Cerebellar nuclear complex (tissue), 1 donor: ENCODE measurements around the gene SYNGR2.

Source experiments
- DNase-seq, 2 experiments: peaks; one replicate each; lab custom pipeline; 2025; lab: John Stamatoyannopoulos, UW

Gene SYNGR2

DNA sequence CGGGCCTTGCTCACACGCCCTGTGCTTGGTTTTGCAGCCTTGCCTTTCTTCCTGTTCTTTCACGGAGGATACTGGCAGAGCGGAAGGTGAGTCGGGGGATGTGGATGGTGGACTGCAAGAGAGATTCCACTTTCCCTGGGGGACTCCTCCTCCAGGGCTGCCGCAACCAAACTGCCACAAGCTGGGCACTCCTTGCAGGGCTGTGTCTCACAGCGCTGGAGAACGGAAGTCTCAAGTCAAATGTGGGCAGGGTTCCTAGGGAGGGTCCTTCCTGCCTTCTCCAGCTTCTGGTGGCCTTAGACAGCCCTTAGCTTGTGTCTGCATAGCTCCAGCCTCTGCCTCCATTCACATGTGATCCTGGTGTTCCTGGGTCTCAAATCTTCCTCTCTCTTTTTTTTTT is 34.3 kb downstream of the SYNGR2 start:
- DNase-seq: no peak

DNA sequence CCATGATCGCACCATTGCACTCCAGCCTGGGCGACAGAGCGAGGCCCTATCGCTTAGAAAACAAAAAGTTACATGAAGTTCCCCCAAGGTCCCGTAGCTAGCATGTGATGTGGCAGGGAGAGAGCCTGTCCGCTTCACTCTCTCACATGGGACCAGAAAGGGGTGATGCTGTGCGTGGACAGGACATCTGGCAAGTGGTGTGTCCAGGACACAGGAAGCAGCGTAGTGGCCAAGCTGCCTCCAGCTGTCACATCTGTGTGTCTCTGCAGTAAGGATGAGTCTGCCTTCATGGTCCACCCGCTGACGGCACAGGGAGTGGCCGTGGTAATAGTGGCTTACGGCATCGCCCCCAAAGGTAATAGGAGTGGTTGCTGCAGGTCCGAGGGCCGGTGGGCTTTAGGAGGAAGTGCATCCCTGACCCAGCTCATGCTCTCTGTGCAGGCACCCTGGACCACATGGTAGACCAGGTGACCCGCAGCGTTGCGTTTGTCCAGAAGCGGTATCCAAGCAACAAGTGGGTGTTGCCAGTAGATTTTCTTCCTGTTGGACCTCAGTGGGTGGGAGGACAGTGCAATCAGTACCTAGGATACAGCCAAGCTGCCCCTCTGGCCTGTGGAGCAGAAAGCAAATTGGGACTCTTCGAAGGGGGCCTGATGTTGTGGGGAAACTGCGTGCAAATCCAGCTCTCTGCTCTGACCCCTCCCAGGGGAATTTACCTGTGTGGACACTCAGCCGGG is 36.2 kb downstream of the SYNGR2 start:
- no peak for DNase-seq

DNA sequence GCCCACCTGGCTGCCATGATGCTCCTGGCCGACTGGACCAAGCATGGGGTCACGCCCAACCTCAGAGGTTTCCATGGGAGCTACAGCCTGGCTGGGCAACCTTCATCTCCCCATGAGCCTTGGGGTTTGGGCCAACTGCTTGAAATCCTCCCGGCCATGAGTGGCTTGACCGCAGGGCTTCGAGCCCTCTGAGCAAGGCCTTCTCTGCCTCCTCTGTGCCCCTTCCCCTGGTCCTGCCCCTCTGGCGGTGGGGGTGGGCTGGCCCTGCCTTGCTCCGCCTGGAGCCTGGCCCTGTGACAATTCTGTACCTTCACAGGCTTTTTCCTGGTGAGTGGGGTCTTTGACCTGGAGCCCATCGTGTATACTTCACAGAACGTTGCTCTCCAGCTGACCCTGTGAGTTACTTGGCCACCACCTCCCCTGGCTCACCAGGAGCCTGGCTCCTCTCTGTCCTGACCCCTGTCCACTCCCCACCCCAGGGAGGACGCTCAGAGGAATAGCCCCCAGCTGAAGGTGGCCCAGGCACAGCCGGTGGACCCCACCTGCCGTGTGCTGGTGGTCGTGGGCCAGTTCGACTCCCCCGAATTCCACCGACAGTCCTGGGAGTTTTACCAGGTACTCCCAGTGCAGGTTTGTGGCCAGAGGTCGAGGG is 36.9 kb downstream of the SYNGR2 start:
- no peak for DNase-seq

DNA sequence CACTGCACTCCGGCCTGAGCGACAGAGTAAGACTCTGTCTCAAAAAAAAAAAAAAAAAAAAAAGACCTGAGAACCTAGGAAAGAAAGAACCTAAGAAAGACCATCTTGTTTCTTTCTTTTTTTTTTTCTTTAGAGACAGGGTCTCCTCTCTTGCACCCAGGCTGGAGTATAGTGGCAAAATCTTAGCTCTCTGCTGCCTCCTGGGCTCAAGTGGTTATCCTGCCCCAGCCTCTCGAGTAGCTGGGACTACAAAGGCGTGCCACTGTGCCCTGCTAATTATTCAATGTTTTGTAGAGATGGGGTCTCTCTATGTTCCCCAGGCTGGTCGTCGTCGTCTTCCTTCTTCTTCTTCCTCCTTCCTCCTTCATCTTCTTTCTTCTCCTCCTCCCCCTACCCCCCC is 37.9 kb downstream of the SYNGR2 start:
- DNase-seq: no peak

DNA sequence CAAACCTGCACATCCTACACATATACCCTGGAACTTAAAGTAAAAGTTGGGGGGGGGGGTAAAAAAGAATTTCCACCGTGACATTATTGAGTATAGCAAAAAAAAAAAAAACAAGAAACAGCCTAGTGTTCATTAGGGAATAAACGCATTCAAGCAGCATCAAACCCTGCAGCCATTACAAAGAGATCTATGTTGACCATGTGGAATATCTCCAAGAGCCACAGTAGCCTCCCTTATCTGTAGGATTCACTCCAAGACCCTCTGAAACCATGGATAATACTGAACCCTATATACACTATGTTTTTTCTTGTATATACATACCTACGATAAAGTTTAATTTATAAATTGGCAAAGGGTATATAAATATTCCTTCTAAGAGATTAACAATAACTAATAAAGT is 40.1 kb downstream of the SYNGR2 start:
- no peak for DNase-seq

DNA sequence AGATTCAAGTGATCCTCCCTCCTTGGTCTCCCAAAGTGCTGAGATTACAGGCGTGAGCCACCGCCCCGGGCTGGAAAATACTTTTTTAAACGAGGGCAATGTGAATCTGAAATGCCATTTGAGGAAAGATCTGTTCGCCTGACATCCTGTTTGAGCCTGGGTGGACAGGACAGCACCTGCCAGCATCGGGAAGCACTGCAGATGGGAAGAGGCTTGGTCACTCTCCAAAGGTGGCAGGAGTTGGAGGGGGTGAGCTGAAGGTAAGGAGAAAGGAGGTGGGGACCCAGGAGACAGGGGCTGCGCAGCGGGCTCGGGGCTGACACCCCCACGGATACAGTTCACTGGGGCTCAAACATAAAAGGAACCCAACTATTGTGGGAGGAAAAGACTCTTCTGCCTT is 41.7 kb downstream of the SYNGR2 start:
- peak in 1 of 2 experiments; percentile 22 for DNase-seq

DNA sequence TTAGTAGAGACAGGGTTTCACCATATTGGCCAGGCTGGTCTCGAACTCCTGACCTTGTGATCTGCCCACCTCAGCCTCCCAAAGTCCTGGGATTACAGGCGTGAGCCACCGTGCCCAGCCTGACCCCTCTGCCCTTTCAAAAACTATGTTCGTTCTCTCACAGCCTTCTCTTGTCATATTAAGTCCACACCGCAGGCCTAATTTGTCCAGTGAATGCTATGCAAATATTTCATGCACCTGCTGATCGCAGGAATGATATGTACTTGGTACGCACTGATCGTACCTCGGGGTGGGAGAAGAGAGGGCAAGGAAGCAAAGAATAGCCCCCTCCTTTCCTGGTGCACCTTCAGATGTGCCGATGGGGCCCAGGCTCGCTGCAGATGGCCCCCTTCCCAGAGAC is 42.7 kb downstream of the SYNGR2 start:
- no peak for DNase-seq

DNA sequence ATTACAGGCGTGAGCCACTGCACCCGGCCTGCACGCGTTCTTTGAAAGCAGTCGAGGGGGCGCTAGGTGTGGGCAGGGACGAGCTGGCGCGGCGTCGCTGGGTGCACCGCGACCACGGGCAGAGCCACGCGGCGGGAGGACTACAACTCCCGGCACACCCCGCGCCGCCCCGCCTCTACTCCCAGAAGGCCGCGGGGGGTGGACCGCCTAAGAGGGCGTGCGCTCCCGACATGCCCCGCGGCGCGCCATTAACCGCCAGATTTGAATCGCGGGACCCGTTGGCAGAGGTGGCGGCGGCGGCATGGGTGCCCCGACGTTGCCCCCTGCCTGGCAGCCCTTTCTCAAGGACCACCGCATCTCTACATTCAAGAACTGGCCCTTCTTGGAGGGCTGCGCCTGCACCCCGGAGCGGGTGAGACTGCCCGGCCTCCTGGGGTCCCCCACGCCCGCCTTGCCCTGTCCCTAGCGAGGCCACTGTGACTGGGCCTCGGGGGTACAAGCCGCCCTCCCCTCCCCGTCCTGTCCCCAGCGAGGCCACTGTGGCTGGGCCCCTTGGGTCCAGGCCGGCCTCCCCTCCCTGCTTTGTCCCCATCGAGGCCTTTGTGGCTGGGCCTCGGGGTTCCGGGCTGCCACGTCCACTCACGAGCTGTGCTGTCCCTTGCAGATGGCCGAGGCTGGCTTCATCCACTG is 45.8 kb downstream of the SYNGR2 start, which contains the start of gene BIRC5:
TSS of gene BIRC5 (plus strand) at position 238 of the 690 bp plus-strand sequence. CDS start at position 302, 64 bp downstream.
- peak in 1 of 2 experiments; percentile 15 for DNase-seq

DNA sequence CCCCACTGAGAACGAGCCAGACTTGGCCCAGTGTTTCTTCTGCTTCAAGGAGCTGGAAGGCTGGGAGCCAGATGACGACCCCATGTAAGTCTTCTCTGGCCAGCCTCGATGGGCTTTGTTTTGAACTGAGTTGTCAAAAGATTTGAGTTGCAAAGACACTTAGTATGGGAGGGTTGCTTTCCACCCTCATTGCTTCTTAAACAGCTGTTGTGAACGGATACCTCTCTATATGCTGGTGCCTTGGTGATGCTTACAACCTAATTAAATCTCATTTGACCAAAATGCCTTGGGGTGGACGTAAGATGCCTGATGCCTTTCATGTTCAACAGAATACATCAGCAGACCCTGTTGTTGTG is 46.3 kb downstream of the SYNGR2 start:
- no peak for DNase-seq

DNA sequence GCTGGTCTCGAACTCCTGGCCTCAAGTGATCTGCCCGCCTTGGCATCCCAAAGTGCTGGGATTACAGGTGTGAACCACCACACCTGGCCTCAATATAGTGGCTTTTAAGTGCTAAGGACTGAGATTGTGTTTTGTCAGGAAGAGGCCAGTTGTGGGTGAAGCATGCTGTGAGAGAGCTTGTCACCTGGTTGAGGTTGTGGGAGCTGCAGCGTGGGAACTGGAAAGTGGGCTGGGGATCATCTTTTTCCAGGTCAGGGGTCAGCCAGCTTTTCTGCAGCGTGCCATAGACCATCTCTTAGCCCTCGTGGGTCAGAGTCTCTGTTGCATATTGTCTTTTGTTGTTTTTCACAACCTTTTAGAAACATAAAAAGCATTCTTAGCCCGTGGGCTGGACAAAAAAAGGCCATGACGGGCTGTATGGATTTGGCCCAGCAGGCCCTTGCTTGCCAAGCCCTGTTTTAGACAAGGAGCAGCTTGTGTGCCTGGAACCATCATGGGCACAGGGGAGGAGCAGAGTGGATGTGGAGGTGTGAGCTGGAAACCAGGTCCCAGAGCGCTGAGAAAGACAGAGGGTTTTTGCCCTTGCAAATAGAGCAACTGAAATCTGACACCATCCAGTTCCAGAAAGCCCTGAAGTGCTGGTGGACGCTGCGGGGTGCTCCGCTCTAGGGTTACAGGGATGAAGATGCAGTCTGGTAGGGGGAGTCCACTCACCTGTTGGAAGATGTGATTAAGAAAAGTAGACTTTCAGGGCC is 51.2 kb downstream of the SYNGR2 start:
- DNase-seq: no peak
